Mesenchymal stem cell (in vitro differentiated cells and primary cell): Measurements from ENCODE around the gene FAM118A.

Experiments
- DNase-seq: peaks from one replicate; pipeline ENCODE4 v3.0.0-alpha.2; 2013
- H2AFZ ChIP-seq: one replicate; pipeline ENCODE4 v1.6.1; 2013; ENCODE audit warnings: low read depth, mild to moderate bottlenecking, control low read depth, inconsistent platforms, low read length, moderate library complexity
- H2AK5ac ChIP-seq: 2 replicates; pipeline ENCODE4 v1.6.1; 2013; ENCODE audit warnings: low read length, moderate library complexity, mild to moderate bottlenecking, inconsistent platforms; ENCODE audit not compliant: severe bottlenecking
- H2BK120ac ChIP-seq: one replicate; pipeline ENCODE4 v1.6.1; 2013; ENCODE audit warnings: low read depth, mild to moderate bottlenecking, inconsistent platforms, low read length, moderate library complexity
- H2BK12ac ChIP-seq, 2 experiments: one replicate each; pipeline ENCODE4 v1.6.1; 2013; ENCODE audit warnings: inconsistent platforms in 2 of 2, low read length in 2 of 2, mild to moderate bottlenecking in 2 of 2, moderate library complexity in 2 of 2, control low read depth in 1 of 2
- H2BK15ac ChIP-seq: one replicate; pipeline ENCODE4 v1.6.1; 2013; ENCODE audit warnings: mild to moderate bottlenecking, low read depth, inconsistent platforms; ENCODE audit not compliant: poor library complexity, severe bottlenecking
- H2BK5ac ChIP-seq: 2 replicates; pipeline ENCODE4 v1.6.1; 2013; ENCODE audit warnings: low read depth, mild to moderate bottlenecking, low read length, control low read depth, inconsistent platforms; ENCODE audit not compliant: poor library complexity, severe bottlenecking
- H3K14ac ChIP-seq, 2 experiments: one replicate each; pipeline ENCODE4 v1.6.1; 2013; ENCODE audit warnings: inconsistent platforms in 2 of 2, low read length in 2 of 2, control low read depth in 1 of 2, mild to moderate bottlenecking in 1 of 2, moderate library complexity in 1 of 2
- H3K18ac ChIP-seq, 2 experiments: one replicate each; pipeline ENCODE4 v1.6.1; 2013; ENCODE audit warnings: inconsistent platforms in 2 of 2, low read length in 2 of 2, control low read depth in 1 of 2, low read depth in 1 of 2, mild to moderate bottlenecking in 1 of 2
- H3K23ac ChIP-seq, 2 experiments: one replicate each; pipeline ENCODE4 v1.6.1; 2013; ENCODE audit warnings: inconsistent platforms in 2 of 2, low read length in 2 of 2, mild to moderate bottlenecking in 2 of 2, moderate library complexity in 2 of 2, control low read depth in 1 of 2
- H3K27ac ChIP-seq: 2 replicates; pipeline ENCODE4 v1.5.1; 2013; ENCODE audit warnings: mild to moderate bottlenecking, moderate library complexity, low read length, control low read depth, inconsistent platforms; ENCODE audit not compliant: poor library complexity, severe bottlenecking
- H3K27me3 ChIP-seq, 2 experiments: 2 replicates each; pipeline versions ENCODE4 v1.6.1 to v1.7.0; 2013; ENCODE audit warnings: low read length in 2 of 2, mild to moderate bottlenecking in 2 of 2, moderate library complexity in 2 of 2, control low read depth in 1 of 2, inconsistent platforms in 1 of 2; ENCODE audit not compliant: control insufficient read depth in 1 of 2, insufficient read depth in 1 of 2
- H3K36me3 ChIP-seq, 2 experiments: 2 replicates each; pipeline versions ENCODE4 v1.6.1 to v1.7.0; 2013; ENCODE audit warnings: low read length in 2 of 2, control low read depth in 1 of 2, inconsistent platforms in 1 of 2, low read depth in 1 of 2, mild to moderate bottlenecking in 1 of 2; ENCODE audit not compliant: insufficient read depth in 2 of 2, control insufficient read depth in 1 of 2
- H3K4ac ChIP-seq, 2 experiments: one replicate each; pipeline ENCODE4 v1.6.1; 2013; ENCODE audit warnings: inconsistent platforms in 2 of 2, low read length in 2 of 2, mild to moderate bottlenecking in 2 of 2, moderate library complexity in 2 of 2, control low read depth in 1 of 2, low read depth in 1 of 2
- H3K4me1 ChIP-seq: 2 replicates; pipeline ENCODE4 v1.6.1; 2013; ENCODE audit warnings: low read depth, low read length, control low read depth; ENCODE audit not compliant: control insufficient read depth, insufficient read depth
- H3K4me2 ChIP-seq: 2 replicates; pipeline ENCODE4 v1.6.1; 2013; ENCODE audit warnings: low read length, mild to moderate bottlenecking, inconsistent platforms; ENCODE audit not compliant: poor library complexity, severe bottlenecking
- H3K4me3 ChIP-seq, 2 experiments: 2 replicates each; pipeline versions ENCODE4 v1.5.1 to v1.7.0; 2013; ENCODE audit warnings: low read length in 2 of 2, mild to moderate bottlenecking in 2 of 2, control low read depth in 1 of 2, low read depth in 1 of 2; ENCODE audit not compliant: insufficient read depth in 1 of 2
- H3K79me1 ChIP-seq: replicated peaks from 2 replicates; pipeline ENCODE4 v1.6.1; 2013; ENCODE audit warnings: mild to moderate bottlenecking, control low read depth, low read length, inconsistent platforms; ENCODE audit not compliant: poor library complexity, severe bottlenecking
- H3K9ac ChIP-seq: 2 replicates; pipeline ENCODE4 v1.7.0; 2013; ENCODE audit warnings: mild to moderate bottlenecking, low read length, moderate library complexity
- H3K9me3 ChIP-seq: 2 replicates; pipeline ENCODE4 v1.7.0; 2013; ENCODE audit warnings: mild to moderate bottlenecking, low read length; ENCODE audit not compliant: control insufficient read depth
- H4K8ac ChIP-seq: one replicate; pipeline ENCODE4 v1.6.1; 2013; ENCODE audit warnings: inconsistent platforms, mild to moderate bottlenecking, low read length, moderate library complexity
- H4K91ac ChIP-seq: one replicate; pipeline ENCODE4 v1.6.1; 2013; ENCODE audit warnings: mild to moderate bottlenecking, low read length, inconsistent platforms
- WGBS: methylation state at CpG from one replicate; pipeline ENCODE4 v1.1.7; 2013; ENCODE audit warnings: mixed read lengths; 5-methylcytosine and 5-hydroxymethylcytosine counted together

Gene FAM118A

DNA sequence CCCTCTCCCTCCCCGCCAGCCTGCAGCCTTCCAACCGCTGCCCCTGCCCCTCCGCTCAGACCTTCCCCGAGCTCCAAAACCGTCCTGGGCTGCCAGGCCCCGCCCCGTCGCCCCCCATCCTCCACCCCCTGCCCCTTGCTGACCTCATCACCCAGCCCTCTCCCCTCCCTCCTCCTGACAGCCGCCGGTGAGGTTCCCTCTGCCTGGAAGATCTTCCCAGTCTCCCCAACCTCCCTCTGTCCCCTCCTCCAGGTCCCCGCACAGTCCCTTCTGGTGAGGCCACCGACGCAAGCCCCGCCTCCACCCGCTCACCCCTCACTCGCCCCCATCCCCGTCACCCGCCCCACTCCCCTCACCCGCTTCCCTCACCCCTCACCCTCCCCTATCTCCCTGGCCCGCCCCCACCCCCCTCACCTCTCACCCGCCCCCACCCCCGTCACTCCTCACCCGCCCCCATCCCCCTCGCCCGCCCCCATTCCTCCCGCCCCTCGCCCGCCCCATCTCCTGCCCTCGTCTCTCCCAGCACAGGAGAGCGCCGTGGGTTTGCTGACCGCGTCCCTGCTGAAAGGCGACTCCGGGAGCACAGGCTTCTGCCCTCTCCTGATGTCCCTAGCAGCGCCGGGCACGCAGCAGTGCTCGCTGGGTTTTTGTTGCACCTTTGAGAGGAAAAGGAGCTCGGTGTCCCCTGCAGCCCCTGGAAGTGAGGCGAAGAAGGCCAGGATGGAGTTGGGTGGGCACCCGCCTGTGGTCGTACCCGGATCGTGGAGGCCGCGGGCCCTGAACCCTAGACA lies 41.4 kb upstream of the FAM118A start:
- Histone ChIP-seq H3K27me3 (peaks cover 0 to 17% of the 10 kb centered on the region in 2 experiments), H3K18ac (peak overlapping the region; percentile 73 to 76), H3K9me3 (no peaks in the 10 kb centered on the region), H3K4me1 (peaks cover 26% of the 10 kb centered on the region), H4K8ac (peak overlapping the region; percentile 93), H2BK120ac (peak overlapping the region; percentile 73), H3K23ac (no peak overlapping the region), H4K91ac (peak overlapping the region; percentile 85), H2AK5ac (no peak overlapping the region), H2BK12ac (peak overlapping the region; percentile 61 to 92), H3K4me2 (peak overlapping the region; percentile 84), H3K36me3 (no peaks in the 10 kb centered on the region), H3K4ac (peak overlapping the region; percentile 6 to 35), H3K14ac (peak overlapping the region in 1 of 2 experiments; percentile 45), H2BK15ac (peak overlapping the region; percentile 93), H3K9ac (peak overlapping the region; percentile 75), H3K27ac (no peak overlapping the region), H3K4me3 (peak overlapping the region; percentile 52 to 84), H2BK5ac (no peak overlapping the region), H2AFZ (peak overlapping the region; percentile 69), H3K79me1 (peaks cover 1% of the 10 kb centered on the region)
- DNase-seq: peak; percentile 50
- WGBS: 4% methylated on average over 27 of the region's 47 CpGs

DNA sequence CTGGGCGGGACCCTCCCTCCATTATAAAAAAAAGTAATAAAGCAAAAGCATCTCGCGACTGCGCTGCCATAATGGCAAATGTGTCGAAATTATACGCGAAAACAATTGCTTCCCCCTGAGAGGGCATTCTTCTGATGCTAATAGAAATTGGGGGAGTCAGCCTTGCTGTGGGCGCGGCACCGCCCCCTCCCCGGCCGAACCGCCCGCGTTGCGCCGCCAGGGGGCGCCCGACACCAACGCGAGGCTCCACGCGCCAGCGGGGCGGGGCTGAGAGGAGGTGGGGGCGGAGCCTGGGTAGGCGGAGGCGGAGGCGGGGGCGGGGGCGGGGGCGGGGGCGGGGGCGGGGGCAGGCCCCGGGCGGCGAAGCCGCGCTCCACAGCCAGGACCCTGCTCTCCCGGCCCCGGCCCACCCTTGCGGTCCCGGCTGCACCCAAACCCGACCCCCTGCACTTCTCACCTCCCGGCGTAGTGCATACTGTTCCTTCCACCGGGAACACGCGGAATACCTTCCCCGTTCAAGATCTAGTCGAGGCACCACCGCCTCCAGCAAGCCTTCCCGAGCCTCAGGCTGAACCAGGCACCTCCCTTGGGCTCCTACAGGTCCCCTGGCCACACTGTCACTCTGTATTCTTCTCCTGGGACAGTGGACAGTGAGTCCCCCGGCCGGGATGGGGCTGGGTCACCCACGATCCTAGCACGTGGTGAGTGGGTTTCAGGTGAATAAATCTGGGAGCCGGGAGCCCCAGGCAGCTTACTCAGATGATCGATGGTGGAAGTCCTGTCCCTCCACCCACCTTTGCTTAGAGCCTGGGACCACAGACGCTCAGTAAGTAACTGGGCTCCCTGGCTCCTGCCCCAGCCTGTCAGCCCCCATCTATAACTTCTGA lies 40.5 kb upstream of the FAM118A start:
- Histone ChIP-seq H3K14ac (no peak overlapping the region), H3K18ac (peak overlapping the region; percentile 73 to 76), H3K4ac (peak overlapping the region; percentile 6 to 35), H2BK15ac (peak overlapping the region; percentile 93), H3K4me3 (peak overlapping the region; percentile 52 to 84), H4K8ac (peak overlapping the region; percentile 93), H4K91ac (peak overlapping the region; percentile 55), H3K79me1 (peaks cover 1% of the 10 kb centered on the region), H2BK120ac (no peak overlapping the region), H3K27me3 (peaks cover 0 to 20% of the 10 kb centered on the region in 2 experiments), H3K23ac (peak overlapping the region in 1 of 2 experiments; percentile 79), H2AFZ (peak overlapping the region; percentile 39), H3K27ac (no peak overlapping the region), H3K4me1 (peaks cover 19% of the 10 kb centered on the region), H2BK12ac (peak overlapping the region in 1 of 2 experiments; percentile 15), H2AK5ac (no peak overlapping the region), H3K9me3 (no peaks in the 10 kb centered on the region), H3K36me3 (no peaks in the 10 kb centered on the region), H3K9ac (peak overlapping the region; percentile 75), H2BK5ac (no peak overlapping the region), H3K4me2 (peak overlapping the region; percentile 84)
- 11% methylated on average over 28 of the region's 60 CpGs for WGBS
- DNase-seq: peak; percentile 60

DNA sequence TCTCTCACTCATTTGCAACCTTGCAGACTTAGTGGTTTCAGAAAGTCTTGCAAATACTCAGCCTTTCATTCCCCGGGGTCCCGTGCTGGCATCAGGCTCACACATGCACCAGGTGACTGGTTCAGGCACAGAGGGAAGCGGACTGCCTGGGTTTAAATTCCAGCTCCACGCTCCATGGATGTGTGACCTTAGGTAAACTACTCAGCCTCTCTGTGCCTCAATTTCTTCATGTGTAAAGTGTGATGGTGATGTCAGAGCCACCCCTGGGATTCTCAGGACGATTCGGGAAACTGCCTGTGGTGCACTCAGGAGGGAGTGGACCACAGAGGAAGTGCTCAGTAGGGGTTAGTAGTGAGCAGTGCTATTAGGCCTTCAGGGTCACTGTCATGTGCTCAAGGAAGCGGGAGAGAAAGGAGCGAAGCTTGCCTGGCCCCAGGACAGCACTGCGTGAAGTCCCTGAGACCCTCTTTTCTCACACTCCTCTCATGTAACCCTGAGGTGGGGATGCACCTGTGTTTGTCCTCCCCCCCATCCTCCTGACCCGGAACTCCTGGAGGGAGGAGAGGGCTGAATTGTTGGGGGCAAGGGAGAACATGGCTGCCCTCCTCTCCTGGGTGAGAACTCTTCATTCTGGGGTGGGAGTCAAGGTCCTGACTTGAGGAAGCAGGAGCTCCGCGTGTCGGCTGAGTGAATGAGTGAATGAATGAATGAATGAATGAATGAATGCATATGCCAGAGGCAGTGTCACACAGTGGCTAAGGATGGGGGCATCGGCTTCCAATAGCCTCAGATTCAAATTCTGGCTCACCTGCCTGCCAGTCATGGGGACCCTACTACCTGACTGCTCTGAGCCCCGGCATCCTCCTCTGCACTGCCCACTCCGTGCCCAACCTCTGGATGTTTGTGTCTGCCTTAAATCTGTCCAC lies 39.4 kb upstream of the FAM118A start:
- no peaks in the 10 kb centered on the region for H3K36me3 ChIP-seq
- H2BK5ac ChIP-seq: no peak overlapping the region
- H3K9ac ChIP-seq: peak overlapping the region; percentile 75
- peaks cover 19% of the 10 kb centered on the region for H3K4me1 ChIP-seq
- peak overlapping the region in 1 of 2 experiments; percentile 27 for H2BK12ac ChIP-seq
- no peak overlapping the region for H3K14ac ChIP-seq
- H4K8ac ChIP-seq: no peak overlapping the region
- no peak overlapping the region for H3K4ac ChIP-seq
- WGBS: 77% methylated on average over 12 of the region's 16 CpGs
- no peak overlapping the region for H2AK5ac ChIP-seq
- no peak overlapping the region for H2BK120ac ChIP-seq
- no peak overlapping the region for H3K27ac ChIP-seq
- no peak overlapping the region for H2AFZ ChIP-seq
- peaks cover 0 to 20% of the 10 kb centered on the region in 2 experiments for H3K27me3 ChIP-seq
- peaks cover 1% of the 10 kb centered on the region for H3K79me1 ChIP-seq
- no peak overlapping the region for H3K4me3 ChIP-seq
- no peak for DNase-seq
- H2BK15ac ChIP-seq: no peak overlapping the region
- no peak overlapping the region for H3K4me2 ChIP-seq
- no peak overlapping the region for H3K18ac ChIP-seq
- H4K91ac ChIP-seq: no peak overlapping the region
- H3K23ac ChIP-seq: no peak overlapping the region
- no peaks in the 10 kb centered on the region for H3K9me3 ChIP-seq
